Measurements from ENCODE around the gene CAMK2G. TPM values are rescaled to one million over a fixed set of nuclear protein-coding genes. Genes with fewer than 3 reads are reported as not detected.

Gene CAMK2G
- total RNA-seq, 1 donor from 2014 or later = 48.9 TPM

DNA sequence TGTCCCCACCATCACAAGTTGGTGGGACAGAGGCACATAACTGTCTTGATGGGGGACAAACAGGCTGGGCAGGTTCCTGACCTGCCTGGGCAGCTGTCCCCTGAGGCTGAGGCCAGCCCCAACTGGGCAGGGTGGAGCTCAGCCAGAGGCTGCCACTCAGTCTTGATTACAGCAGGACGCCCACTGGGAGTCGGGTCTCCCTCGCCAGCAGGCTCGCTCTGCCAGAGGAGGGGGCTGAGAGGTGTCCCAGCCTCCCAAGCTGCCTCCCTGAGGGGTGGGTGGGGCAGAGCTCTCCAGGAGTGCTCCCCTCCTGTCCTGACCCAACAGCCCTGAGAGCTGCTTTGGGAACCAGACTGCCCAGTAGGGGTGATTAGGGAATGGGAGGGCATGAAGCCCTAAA is 1.8 kb upstream of the CAMK2G start:
- Histone ChIP-seq H3K36me3 (no peaks in the 10 kb centered on the region), H3K27ac (no peak overlapping the region), H3K4me1 (peaks cover 48% of the 10 kb centered on the region), H3K9me3 (no peaks in the 10 kb centered on the region), H3K27me3 (no peaks in the 10 kb centered on the region), H3K4me3 (no peak overlapping the region)
- DNase-seq (ENCODE audit: extremely low spot score in 2 of 2) = no peak
- TF ChIP-seq, protein P1, sequence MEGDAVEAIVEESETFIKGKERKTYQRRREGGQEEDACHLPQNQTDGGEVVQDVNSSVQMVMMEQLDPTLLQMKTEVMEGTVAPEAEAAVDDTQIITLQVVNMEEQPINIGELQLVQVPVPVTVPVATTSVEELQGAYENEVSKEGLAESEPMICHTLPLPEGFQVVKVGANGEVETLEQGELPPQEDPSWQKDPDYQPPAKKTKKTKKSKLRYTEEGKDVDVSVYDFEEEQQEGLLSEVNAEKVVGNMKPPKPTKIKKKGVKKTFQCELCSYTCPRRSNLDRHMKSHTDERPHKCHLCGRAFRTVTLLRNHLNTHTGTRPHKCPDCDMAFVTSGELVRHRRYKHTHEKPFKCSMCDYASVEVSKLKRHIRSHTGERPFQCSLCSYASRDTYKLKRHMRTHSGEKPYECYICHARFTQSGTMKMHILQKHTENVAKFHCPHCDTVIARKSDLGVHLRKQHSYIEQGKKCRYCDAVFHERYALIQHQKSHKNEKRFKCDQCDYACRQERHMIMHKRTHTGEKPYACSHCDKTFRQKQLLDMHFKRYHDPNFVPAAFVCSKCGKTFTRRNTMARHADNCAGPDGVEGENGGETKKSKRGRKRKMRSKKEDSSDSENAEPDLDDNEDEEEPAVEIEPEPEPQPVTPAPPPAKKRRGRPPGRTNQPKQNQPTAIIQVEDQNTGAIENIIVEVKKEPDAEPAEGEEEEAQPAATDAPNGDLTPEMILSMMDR (IDR thresholded peaks at IDR 0.05) = no peak
- TF ChIP-seq POLR2A (IDR thresholded peaks at IDR 0.05) (no peak), POLR2AphosphoS5 (IDR thresholded peaks at IDR 0.05; ENCODE audit: insufficient read depth in 1 of 2, low read depth in 1 of 2) (no peak)
- intact Hi-C loops (cut with DNase I) = no loop called here

DNA sequence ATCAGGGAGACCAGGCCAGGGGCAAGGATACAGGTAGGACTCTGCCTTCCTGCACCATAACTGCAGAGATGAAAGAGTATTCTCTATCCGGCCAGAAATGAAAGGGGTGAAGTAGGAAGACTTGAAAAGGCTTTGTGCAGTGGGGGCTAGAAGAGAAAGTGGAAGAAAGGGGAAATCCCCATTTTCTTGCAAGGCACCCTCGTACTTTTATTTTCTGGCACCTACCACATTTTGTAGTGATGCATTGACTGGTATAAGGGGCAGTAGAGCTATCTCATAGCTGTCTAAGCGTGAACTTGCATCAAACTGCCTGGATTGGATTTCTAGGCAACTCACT is 752 bp upstream of the CAMK2G start:
- Histone ChIP-seq H3K9me3 (no peaks in the 10 kb centered on the region), H3K4me3 (peak overlapping the region; percentile 88), H3K27me3 (no peaks in the 10 kb centered on the region), H3K36me3 (peaks cover 0 to 6% of the 10 kb centered on the region in 2 donors), H3K27ac (peak overlapping the region; percentile 90), H3K4me1 (peaks cover 48% of the 10 kb centered on the region)
- no peak for DNase-seq (ENCODE audit: extremely low spot score in 2 of 2)
- TF ChIP-seq POLR2AphosphoS5 (IDR thresholded peaks at IDR 0.05; ENCODE audit: insufficient read depth in 1 of 2, low read depth in 1 of 2) (no peak), POLR2A (IDR thresholded peaks at IDR 0.05) (no peak)
- TF ChIP-seq, protein P1 (IDR thresholded peaks at IDR 0.05) = no peak
- intact Hi-C loops (cut with DNase I) = loop anchor here (2.0 kb wide), 1 partner anchor 24 kb away; no protein-coding TSS in a partner anchor

DNA sequence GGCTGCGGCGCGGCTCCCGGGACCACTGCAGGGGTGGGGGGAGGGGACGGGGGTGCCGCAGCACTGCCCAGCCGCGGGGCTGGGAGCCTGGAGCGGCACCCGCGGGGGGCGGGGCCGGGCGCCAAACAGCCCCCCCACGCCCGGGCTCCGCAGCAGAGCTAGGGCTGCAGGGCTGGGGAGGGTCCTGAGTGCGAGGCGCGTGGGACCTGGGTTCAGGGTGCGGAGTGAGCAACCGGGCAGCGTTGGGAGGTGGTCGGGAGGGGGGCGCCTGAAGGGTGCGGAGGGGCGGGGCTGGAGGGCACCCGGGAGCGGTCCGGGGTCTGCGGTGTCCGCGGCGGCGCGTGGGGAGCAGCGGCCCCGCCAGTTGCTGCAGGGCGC is 528 bp downstream of the CAMK2G start:
- no peak for DNase-seq (ENCODE audit: extremely low spot score in 2 of 2)
- peak overlapping the region; percentile 61 for H3K27ac ChIP-seq
- TF ChIP-seq POLR2A (IDR thresholded peaks at IDR 0.05) (no peak), POLR2AphosphoS5 (IDR thresholded peaks at IDR 0.05; ENCODE audit: insufficient read depth in 1 of 2, low read depth in 1 of 2) (no peak)
- TF ChIP-seq, protein P1 (IDR thresholded peaks at IDR 0.05) = no peak
- no peaks in the 10 kb centered on the region for H3K9me3 ChIP-seq
- H3K27me3 ChIP-seq = no peaks in the 10 kb centered on the region
- peak overlapping the region; percentile 88 for H3K4me3 ChIP-seq
- peaks cover 48% of the 10 kb centered on the region for H3K4me1 ChIP-seq
- intact Hi-C loops (cut with DNase I) = loop anchor here (2.0 kb wide), 1 partner anchor 23 kb away; no protein-coding TSS in a partner anchor
- H3K36me3 ChIP-seq = peaks cover 0 to 8% of the 10 kb centered on the region in 2 donors

DNA sequence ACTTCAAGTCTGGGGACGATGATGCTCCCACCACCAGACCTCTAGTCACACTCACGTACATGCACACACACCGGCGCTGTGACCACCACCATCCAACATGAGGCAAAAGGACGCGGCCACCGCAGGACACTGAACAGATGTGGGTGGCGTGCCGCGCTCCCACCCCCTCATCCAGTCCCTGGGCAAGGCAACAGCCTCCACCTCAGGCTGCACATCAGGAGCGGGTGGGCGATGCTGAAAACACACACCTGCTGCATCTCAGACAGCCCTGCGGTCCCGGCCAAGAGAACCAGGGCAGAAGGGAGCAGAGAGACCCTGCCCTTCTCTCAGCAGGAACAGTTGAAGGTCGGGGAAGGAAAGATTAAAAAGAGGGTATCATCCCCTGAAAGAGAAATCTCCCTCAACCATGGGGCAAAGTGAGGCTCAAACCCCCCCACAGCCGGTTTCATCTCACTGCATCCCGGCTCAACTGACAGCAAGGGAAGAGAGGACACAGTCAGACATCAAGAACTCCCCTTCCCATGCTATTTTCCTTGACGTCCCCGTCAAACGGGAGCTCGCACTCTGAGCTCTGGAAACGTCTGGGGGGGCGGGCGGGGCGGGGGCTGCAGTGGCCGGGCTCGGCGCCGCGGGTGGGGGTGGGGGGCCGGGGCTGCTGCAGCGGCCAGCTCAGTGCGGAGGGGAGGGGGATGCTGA is 1.1 kb downstream of the CAMK2G start:
- Histone ChIP-seq H3K27ac (peak overlapping the region; percentile 61), H3K36me3 (peaks cover 0 to 10% of the 10 kb centered on the region in 2 donors), H3K4me1 (peaks cover 53% of the 10 kb centered on the region), H3K4me3 (peak overlapping the region; percentile 88), H3K27me3 (no peaks in the 10 kb centered on the region), H3K9me3 (no peaks in the 10 kb centered on the region)
- no peak for DNase-seq (ENCODE audit: extremely low spot score in 2 of 2)
- TF ChIP-seq POLR2A (IDR thresholded peaks at IDR 0.05) (no peak), POLR2AphosphoS5 (IDR thresholded peaks at IDR 0.05; ENCODE audit: insufficient read depth in 1 of 2, low read depth in 1 of 2) (no peak)
- TF ChIP-seq, protein P1 (IDR thresholded peaks at IDR 0.05) = no peak
- intact Hi-C loops (cut with DNase I) = no loop called here

DNA sequence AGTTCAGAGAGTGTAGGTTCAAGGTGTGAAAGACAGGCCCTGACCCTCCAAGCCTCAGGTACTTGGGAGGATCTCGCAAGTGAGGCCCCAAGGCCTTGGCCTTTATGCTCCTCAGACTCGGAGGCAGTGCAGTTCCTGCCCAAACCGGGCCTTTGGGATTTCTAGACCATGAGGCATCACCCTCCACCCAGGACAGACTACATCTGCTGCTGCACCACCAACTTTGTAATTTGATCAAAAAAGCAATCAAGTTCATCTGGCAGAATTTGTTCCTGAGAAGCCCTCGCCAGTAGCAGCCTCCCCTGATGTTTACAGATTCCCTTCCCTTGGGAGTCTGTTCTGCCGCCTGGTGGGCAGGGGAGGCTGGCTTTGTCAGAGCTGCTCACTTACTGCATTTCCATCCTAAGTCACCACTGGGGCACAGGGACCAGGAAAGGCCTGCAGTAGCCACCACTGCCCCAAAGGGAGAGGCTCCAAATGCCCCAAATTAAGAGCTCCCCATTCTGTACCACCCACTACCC is 2.1 kb downstream of the CAMK2G start:
- Histone ChIP-seq H3K4me3 (peak overlapping the region; percentile 88), H3K27ac (peak overlapping the region; percentile 33), H3K9me3 (no peaks in the 10 kb centered on the region), H3K36me3 (peaks cover 0 to 14% of the 10 kb centered on the region in 2 donors), H3K4me1 (peaks cover 63% of the 10 kb centered on the region), H3K27me3 (no peaks in the 10 kb centered on the region)
- intact Hi-C loops (cut with DNase I) = no loop called here
- no peak for TF ChIP-seq POLR2A (IDR thresholded peaks at IDR 0.05)
- no peak for TF ChIP-seq POLR2AphosphoS5 (IDR thresholded peaks at IDR 0.05; ENCODE audit: insufficient read depth in 1 of 2, low read depth in 1 of 2)
- no peak for DNase-seq (ENCODE audit: extremely low spot score in 2 of 2)

Measured in vagina (tissue), 2 donors.